Stimulated activated naive CD8-positive, alpha-beta T cell treated with anti-CD3 and anti-CD28 coated beads, Interleukin-15, Interleukin-2, amounts not matched to agents 100 ng/mL and 50 ng/mL, for 24 hours (primary cell): Measurements from ENCODE around the gene VAC14.

ENCODE experiments used
- H3K27ac Mint-ChIP-seq: one replicate; pipeline ENCODE4 v1.8.0; 2021; ENCODE audit warnings: mild to moderate bottlenecking, mixed read lengths
- H3K27me3 Mint-ChIP-seq: one replicate; pipeline ENCODE4 v1.8.0; 2021; ENCODE audit warnings: mixed read lengths
- H3K36me3 Mint-ChIP-seq: one replicate; pipeline ENCODE4 v1.8.0; 2021; ENCODE audit warnings: low read depth, mixed read lengths
- H3K4me1 Mint-ChIP-seq: one replicate; pipeline ENCODE4 v1.8.0; 2021; ENCODE audit warnings: low read depth, mixed read lengths
- H3K4me3 Mint-ChIP-seq: one replicate; pipeline ENCODE4 v1.8.0; 2021; ENCODE audit warnings: mild to moderate bottlenecking, mixed read lengths
- H3K9me3 Mint-ChIP-seq: one replicate; pipeline ENCODE4 v1.8.0; 2021; ENCODE audit warnings: mixed read lengths

VAC14 gene

DNA sequence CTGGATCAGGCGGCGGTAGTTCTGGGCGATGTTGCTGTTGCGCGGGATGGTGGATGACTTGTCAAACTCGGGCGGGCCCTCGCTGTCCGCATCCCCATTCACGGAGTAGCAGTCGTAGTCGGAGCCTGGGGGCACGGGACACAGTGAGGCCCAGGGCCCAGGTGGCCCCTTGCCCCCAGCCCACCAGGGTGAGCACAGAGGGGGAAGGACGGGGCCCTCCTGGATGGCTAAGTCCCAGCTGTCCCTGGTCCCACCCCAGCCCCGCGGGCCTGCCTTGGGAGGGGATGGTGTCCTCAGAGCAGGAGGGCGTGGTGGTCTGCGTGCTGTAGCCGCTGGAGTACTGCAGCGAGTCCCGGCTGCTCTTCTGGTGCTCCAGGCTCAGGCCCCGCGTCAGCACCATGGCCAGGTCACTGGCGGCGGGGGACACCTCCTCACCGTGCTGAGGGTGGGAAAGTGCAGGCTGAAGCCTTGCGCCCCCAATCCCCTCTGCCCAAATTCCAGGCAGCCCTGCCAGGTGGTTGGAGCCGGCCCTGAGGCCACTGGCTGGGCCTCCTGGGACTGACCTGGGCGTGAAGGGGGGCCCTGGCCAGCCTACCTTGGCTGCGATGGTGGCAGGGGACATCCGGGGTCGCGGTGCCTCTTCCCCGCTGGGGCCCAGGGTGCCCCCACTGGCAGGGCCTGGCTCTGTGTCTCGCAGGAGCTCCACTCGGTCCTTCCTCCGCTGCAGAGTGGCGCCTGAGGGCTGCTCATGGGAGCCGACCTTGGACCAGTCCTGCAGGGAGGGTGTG lies 136.4 kb downstream of the VAC14 start:
- H3K9me3 Mint-ChIP-seq: no peaks in the 10 kb centered on the region
- no peak overlapping the region for H3K4me3 Mint-ChIP-seq
- no peak overlapping the region for H3K27ac Mint-ChIP-seq

DNA sequence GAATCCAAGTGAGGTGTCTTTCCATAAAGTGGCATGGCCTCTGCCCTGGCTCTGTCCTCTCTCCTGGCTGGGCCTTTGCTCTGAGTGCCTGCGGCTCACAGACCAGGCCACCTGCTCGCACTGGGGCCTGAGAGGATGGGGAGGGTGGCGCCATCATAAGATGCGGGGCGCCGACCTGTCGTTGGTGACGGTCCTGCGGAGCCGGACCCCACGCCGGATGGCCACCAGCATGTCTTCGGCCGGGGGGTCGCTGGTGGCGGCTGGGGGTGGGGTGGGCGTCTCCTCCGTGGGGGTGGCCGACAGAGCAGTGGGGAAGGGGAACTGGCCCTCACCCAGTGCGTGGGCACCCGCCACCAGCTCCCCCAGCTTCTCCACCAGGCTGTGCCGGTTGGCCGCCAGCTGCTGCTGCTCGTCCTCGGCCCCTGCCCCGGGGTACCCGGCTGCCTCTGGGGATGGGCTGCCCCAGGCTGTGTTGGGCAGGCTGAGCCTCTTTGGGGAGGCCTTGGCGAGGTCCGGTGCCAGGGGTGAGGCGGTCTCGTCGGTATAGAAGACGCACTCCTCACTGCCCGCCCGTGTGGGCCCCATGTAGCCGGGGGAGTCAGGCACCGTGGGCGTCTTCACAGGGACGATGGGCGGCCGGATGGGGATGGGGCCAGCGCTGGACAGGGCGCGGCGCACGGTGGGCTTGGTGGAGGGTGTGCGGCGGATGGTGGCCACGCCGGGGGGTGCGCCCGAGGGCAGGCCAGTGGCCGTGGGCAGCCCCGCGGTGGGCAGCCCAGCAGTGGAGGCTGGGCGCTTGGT lies 137.2 kb downstream of the VAC14 start:
- Mint-ChIP-seq H3K4me1 (no peaks in the 10 kb centered on the region), H3K4me3 (no peak overlapping the region)

More for the DNA sequence above, 136.4 kb downstream of the VAC14 start:
- no peaks in the 10 kb centered on the region for H3K4me1 Mint-ChIP-seq
- H3K36me3 Mint-ChIP-seq: peaks cover 19% of the 10 kb centered on the region
- no peaks in the 10 kb centered on the region for H3K27me3 Mint-ChIP-seq

DNA sequence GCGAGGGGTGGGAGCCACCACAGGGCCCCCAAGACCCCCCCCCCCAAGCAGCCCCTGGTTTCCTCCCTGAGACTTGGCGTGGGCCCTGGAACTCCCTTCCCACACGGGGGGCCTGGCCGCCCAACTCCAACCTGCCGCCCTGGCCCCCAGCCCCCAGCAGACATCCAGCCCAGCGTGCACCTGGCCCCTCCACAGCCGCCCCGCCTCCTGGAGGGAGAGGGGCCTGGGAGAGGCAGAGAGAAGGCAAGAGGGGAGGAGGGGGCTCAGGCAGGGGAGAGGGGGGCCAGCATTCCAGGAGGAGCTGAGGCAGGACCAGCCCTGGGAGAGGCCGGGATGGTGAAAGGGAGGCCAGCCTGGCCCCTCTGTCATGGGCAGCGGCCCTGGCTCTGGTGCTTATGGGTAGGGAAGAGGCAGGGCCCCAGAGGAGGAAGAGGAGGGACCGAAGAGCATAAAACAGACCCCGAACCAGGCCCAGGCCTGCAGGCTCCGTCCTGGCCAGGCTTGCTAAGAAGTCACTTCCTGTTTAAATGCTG lies 137.9 kb downstream of the VAC14 start:
- H3K27ac Mint-ChIP-seq: no peak overlapping the region
- H3K4me3 Mint-ChIP-seq: no peak overlapping the region
- no peaks in the 10 kb centered on the region for H3K4me1 Mint-ChIP-seq
- H3K27me3 Mint-ChIP-seq: no peaks in the 10 kb centered on the region
- no peaks in the 10 kb centered on the region for H3K9me3 Mint-ChIP-seq
- H3K36me3 Mint-ChIP-seq: peaks cover 11% of the 10 kb centered on the region

More for the DNA sequence above, 137.2 kb downstream of the VAC14 start:
- no peaks in the 10 kb centered on the region for H3K27me3 Mint-ChIP-seq
- no peaks in the 10 kb centered on the region for H3K9me3 Mint-ChIP-seq
- peaks cover 15% of the 10 kb centered on the region for H3K36me3 Mint-ChIP-seq
- no peak overlapping the region for H3K27ac Mint-ChIP-seq

DNA sequence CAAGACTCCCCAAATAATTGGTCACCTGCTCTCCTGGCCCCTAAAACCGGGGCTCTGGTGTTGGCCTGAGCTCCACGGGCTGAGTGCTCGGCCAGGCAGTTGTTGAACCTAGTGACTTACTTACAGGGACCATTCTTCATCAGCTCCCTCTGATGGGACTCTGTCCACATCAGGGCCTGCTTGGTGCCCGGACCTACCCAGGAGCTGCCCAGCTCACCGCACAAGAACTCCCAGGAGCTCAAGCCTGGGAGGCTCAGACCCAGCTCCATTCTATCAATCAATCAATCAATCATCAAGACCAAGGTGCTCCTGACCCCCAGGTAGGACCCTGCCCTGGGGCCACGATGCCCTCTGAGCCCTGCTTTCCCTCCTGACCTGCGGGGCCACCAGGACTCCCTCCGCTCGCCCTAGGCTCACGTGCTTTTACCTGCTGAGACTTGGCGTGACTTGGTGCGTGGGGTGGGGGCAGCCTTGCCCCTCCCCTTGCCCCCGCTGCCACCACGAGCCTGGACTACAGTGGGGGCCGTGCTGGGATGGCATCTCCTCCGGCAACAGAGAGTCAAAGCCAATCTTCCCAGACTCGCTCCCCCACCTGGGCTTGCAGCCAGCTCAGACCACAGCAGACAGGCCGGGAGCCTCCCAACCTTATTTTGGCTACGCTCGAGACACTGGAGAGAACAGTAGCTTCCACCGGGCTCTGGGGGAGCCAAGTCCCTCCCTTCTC lies 138.9 kb downstream of the VAC14 start:
- no peak overlapping the region for H3K27ac Mint-ChIP-seq
- H3K4me1 Mint-ChIP-seq: no peaks in the 10 kb centered on the region
- H3K36me3 Mint-ChIP-seq: peaks cover 11% of the 10 kb centered on the region
- H3K4me3 Mint-ChIP-seq: no peak overlapping the region
- no peaks in the 10 kb centered on the region for H3K27me3 Mint-ChIP-seq
- no peaks in the 10 kb centered on the region for H3K9me3 Mint-ChIP-seq

DNA sequence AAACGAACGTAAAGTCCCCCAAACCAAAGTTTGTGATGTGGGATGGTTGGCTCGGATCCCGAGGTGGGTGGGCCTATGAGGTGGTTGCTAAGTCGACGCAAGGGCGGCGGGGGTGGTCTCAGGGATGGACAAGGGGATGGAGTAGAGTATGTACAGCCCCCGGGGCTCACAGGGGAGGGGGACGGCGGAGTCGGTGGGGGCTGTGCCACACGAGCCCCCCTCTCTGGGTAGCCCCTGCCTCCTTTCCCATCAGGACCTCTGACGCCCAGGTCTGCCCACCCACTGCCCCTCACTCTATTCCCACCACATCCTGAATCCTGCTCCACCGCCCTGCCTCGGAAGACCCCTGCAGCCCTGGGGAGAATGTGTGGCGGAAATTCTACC lies 139.4 kb downstream of the VAC14 start:
- H3K9me3 Mint-ChIP-seq: no peaks in the 10 kb centered on the region
- peaks cover 8% of the 10 kb centered on the region for H3K36me3 Mint-ChIP-seq
- H3K27ac Mint-ChIP-seq: no peak overlapping the region
- no peak overlapping the region for H3K4me3 Mint-ChIP-seq
- H3K27me3 Mint-ChIP-seq: no peaks in the 10 kb centered on the region
- no peaks in the 10 kb centered on the region for H3K4me1 Mint-ChIP-seq

DNA sequence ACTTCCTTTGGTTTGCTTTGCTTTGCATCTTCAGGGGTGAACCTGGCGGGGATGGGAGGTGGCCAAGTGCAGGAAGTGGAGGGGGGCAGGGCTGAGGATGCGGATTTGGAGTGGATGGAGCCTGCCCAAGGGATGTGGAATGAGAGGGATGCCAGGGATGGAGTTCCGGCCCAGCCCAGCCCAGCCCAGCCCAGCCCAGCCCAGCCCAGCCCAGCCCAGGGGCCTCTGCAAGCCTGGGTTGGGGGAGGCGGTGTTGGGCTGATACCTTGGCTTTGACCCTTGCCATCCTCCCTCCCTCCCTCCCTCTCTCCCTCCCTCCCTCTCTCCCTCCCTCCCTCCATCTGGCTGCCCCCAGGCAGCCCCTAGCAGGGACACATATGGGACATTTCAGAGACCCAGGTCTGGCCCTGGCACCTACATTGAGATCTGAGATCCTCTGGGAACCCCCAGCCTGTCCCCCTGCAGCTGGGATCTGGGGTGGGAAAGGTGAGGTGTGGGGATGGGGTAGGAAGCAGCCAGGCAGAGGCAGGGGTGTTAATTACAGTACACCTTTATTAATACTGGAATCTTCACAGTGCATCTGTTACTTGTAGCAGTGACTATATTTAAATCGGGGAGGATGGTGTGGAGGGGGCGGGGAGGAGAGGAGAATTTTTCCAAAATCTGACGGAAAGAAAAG lies 140.1 kb downstream of the VAC14 start:
- Mint-ChIP-seq H3K9me3 (no peaks in the 10 kb centered on the region), H3K27me3 (no peaks in the 10 kb centered on the region), H3K27ac (no peak overlapping the region), H3K4me1 (no peaks in the 10 kb centered on the region), H3K36me3 (peaks cover 3% of the 10 kb centered on the region), H3K4me3 (no peak overlapping the region)

DNA sequence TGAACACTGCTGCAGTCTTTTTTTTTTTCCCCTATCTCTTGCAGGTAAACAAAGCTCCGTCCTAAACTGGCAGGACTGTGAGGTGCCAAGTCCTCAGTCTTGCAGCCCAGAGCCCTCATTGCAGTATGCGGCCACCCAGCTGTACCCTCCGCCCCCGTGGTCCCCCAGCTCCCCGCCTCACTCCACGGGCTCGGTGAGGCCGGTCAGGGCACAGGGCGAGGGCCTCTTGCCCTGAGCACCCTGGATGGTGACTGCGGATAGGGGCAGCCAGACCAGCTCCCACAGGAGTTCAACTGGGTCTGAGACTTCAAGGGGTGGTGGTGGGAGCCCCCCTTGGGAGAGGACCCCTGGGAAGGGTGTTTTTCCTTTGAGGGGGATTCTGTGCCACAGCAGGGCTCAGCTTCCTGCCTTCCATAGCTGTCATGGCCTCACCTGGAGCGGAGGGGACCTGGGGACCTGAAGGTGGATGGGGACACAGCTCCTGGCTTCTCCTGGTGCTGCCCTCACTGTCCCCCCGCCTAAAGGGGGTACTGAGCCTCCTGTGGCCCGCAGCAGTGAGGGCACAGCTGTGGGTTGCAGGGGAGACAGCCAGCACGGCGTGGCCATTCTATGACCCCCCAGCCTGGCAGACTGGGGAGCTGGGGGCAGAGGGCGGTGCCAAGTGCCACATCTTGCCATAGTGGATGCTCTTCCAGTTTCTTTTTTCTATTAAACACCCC lies 140.8 kb downstream of the VAC14 start:
- Mint-ChIP-seq H3K27ac (no peak overlapping the region), H3K27me3 (no peaks in the 10 kb centered on the region), H3K4me3 (no peak overlapping the region), H3K9me3 (no peaks in the 10 kb centered on the region), H3K4me1 (no peaks in the 10 kb centered on the region), H3K36me3 (no peaks in the 10 kb centered on the region)

DNA sequence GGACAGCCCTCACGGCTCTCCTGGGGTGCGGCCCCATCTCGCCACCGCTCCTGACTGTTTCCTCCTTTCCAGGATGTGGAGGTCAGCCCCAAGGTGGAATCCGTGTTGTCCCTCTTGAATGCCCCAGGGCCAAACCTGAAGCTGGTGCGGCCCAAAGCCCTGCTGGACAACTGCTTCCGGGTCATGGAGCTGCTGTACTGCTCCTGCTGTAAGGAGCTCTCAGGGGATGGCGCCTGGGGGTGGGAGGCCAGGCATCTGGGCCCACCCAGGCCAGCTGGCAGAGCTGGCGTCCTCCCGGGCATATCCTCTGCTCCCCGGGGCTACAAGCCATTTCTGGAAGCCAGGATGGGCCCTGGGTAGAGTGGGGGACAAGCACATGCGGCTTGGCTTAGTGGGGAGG lies 141.4 kb downstream of the VAC14 start:
- Mint-ChIP-seq H3K4me1 (no peaks in the 10 kb centered on the region), H3K36me3 (no peaks in the 10 kb centered on the region), H3K9me3 (no peaks in the 10 kb centered on the region), H3K4me3 (no peak overlapping the region), H3K27me3 (no peaks in the 10 kb centered on the region), H3K27ac (no peak overlapping the region)

DNA sequence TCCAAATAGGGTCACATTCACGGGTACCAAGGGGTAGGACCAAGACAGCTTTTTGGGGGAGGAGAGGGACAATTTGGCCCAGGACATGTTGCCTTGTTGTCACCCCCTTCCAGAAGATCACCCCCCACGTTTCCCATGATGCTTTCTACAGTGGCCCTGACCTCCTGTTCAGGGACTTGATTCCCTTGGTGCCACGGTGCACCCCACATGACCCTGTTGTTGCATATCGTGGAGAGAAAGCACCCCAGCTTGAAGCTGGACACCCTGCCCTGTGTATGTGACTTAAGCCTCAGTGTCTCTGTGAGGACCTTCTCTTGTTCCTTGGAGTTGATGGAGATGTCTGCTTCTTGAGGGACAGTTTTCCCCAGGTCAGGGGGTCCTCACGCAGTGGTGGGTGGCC lies 142.0 kb downstream of the VAC14 start:
- no peak overlapping the region for H3K27ac Mint-ChIP-seq
- H3K36me3 Mint-ChIP-seq: no peaks in the 10 kb centered on the region

DNA sequence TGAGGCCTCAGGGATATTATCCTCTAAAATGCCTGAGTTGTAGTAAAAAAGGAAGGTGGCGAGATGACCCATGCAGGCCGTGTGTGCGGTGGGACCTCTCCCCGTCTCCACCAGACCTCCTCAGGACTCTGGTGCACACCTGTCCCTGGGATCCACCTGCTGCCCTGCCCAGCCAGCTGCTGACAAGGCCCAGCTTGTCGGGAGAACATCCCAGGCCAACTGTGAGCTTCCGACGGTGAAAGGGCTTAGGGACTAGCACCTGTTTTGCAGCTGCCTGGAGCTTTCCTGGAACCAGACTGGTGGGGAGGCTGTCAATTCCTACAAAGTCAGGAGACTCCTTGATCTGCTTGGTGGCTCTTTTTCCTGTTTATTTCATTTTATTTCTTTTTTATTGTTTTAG lies 143.0 kb downstream of the VAC14 start:
- no peaks in the 10 kb centered on the region for H3K27me3 Mint-ChIP-seq
- no peaks in the 10 kb centered on the region for H3K36me3 Mint-ChIP-seq
- H3K4me1 Mint-ChIP-seq: peaks cover 4% of the 10 kb centered on the region
- H3K9me3 Mint-ChIP-seq: no peaks in the 10 kb centered on the region
- no peak overlapping the region for H3K27ac Mint-ChIP-seq
- no peak overlapping the region for H3K4me3 Mint-ChIP-seq

More for the DNA sequence above, 142.0 kb downstream of the VAC14 start:
- H3K4me1 Mint-ChIP-seq: peaks cover 1% of the 10 kb centered on the region
- no peaks in the 10 kb centered on the region for H3K27me3 Mint-ChIP-seq
- H3K9me3 Mint-ChIP-seq: no peaks in the 10 kb centered on the region
- no peak overlapping the region for H3K4me3 Mint-ChIP-seq

DNA sequence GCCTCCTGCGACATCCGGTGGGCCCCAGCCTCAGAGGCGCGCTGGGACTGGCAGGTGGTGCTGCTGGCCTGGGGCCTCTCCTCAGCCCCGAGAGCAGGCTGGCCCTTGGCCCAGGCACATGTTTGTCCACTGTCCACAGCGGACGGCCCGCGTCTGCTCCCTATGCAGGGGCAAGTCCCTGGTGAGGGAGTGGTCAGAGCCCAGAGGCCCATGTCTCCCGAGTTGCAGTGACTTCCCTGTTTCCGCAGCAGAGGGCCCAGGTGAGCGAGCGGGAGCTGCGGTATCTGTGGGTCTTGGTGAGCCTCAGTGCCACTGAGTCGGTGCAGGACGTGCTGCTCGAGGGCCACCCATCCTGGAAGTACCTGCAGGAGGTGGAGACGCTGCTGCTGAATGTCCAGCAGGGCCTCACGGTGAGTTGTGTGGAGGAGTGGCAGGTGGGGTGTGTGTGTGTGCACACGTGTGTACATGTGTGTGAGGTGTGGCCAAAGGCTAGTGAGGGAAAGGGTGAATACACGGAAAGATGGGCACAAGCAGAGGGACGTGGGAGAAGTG lies 144.2 kb downstream of the VAC14 start:
- Mint-ChIP-seq H3K27me3 (no peaks in the 10 kb centered on the region), H3K4me1 (peaks cover 4% of the 10 kb centered on the region), H3K9me3 (no peaks in the 10 kb centered on the region), H3K36me3 (no peaks in the 10 kb centered on the region), H3K4me3 (no peak overlapping the region), H3K27ac (no peak overlapping the region)

DNA sequence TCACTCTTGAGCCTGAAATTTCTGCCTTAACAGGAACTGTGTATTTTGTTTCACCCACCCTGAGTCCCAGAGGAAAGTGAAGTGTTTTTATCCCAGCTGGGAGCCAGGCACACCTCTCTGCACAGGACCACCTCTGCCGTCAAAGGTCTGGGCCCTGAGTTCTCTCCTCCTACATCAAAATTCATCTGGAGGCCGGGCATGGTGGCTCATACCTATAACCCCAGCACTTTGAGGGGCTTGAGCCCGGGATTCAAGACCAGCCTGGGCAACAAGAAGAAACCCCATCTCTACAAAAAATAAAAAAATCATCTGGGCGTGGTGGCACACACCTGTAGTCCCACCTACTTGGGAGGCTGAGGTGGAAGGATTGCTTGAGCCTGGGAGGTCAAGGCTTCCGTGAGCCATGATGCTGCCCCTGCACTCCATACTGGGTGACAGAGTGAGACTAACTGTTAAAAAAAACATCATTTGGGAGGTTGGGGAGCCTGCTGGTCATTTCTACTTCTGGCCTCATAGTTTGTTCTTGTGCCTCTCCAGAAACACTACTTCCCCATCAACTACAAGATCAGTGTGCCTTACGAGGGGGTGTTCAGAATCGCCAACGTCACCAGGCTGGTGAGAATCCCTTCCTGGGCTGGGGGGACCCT lies 144.8 kb downstream of the VAC14 start:
- H3K4me3 Mint-ChIP-seq: no peak overlapping the region
- H3K27me3 Mint-ChIP-seq: no peaks in the 10 kb centered on the region
- no peak overlapping the region for H3K27ac Mint-ChIP-seq
- H3K9me3 Mint-ChIP-seq: no peaks in the 10 kb centered on the region
- no peaks in the 10 kb centered on the region for H3K36me3 Mint-ChIP-seq
- H3K4me1 Mint-ChIP-seq: peaks cover 4% of the 10 kb centered on the region
